ENCODE results near the gene GSC.
"Not testable (repeated sequence)": the region's sequence is repeated elsewhere in the genome, so short reads cannot be mapped to it uniquely, and the experiment has no call there.

Gene GSC

DNA sequence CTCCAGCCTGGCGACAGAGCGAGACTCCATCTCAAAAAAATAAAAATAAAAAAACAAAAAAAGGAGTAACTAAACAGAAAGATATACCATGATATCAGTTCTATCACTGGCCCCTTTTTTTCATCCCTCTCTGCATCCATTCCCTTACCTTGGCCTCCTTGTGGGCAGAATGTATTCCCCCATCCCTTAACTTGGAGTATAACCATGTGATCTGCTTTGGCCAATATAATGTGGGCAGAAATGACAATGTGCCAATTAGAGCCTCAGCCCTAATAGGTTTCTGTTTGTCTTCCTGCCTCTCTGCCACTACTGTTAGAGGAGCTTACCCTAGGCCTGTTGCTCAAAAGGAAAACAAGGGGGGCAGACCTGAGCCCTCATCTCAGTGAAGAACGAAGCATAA, 23.8 kb downstream of the GSC start:
- Histone ChIP-seq H3K36me3 (no peaks in the 10 kb centered on the region), H3K9me3 (no peaks in the 10 kb centered on the region), H3K4me3 (ENCODE audit: low read depth, low read length) (no peak overlapping the region), H3K4me1 (no peaks in the 10 kb centered on the region), H3K27me3 (no peaks in the 10 kb centered on the region)
- TF ChIP-seq CTCF (IDR thresholded peaks at IDR 0.05; ENCODE audit: low read depth, low read length) = no peak
- no peak for DNase-seq

GRCh38 chr14:94738751-94739150, 31.2 kb downstream of the GSC start:
- H3K4me1 ChIP-seq = no peaks in the 10 kb centered on the region
- no peak for TF ChIP-seq CTCF (IDR thresholded peaks at IDR 0.05; ENCODE audit: low read depth, low read length)
- no peak for DNase-seq
- H3K4me3 ChIP-seq (ENCODE audit: low read depth, low read length) = no peak overlapping the region
- H3K27me3 ChIP-seq = no peaks in the 10 kb centered on the region
- no peaks in the 10 kb centered on the region for H3K36me3 ChIP-seq
- H3K9me3 ChIP-seq = no peaks in the 10 kb centered on the region

DNA sequence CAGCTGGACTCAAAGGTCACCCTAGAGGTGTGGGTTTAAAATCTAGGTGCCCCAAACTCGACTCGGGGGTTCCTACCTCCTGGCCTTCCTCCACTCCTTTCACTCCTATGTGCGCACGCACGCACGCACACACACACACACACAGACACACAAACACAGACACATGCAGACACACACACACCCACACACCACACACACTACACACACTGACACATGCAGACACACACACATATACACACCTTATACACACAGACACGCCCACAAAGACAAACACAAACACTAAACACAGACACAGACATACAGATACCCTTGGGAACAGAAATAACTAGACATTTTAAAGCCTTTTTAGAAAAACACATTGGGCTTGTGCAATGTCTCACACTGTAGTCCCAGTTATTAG, 31.8 kb downstream of the GSC start:
- Histone ChIP-seq H3K9me3 (no peaks in the 10 kb centered on the region), H3K4me3 (ENCODE audit: low read depth, low read length) (no peak overlapping the region), H3K27me3 (no peaks in the 10 kb centered on the region), H3K4me1 (no peaks in the 10 kb centered on the region), H3K36me3 (no peaks in the 10 kb centered on the region)
- DNase-seq = no peak
- TF ChIP-seq CTCF (IDR thresholded peaks at IDR 0.05; ENCODE audit: low read depth, low read length) = no peak

DNA sequence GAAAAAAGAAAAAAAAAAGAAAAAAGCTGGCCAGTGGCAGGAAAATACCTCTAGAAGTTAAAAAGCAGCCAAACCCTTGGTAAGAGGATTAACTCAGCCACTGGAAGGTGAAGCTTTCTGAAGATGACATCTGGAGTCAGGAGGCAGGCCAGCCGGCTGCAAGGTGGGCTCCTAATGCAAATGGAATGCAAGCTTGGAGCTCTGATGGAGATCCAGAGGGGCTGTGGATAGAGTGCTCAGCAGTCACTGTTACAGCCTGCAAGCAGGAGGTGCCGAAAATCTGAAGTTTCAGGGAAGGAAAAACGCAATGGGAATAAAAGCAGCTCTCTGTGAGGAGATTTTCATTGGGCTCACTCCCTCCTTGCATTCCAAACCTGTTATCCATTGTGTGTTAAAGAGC, 41.0 kb downstream of the GSC start:
- no peaks in the 10 kb centered on the region; the same call in 1 of the 2 replicates for H3K27me3 ChIP-seq
- no peak overlapping the region for H3K4me3 ChIP-seq (ENCODE audit: low read depth, low read length)
- TF ChIP-seq CTCF (IDR thresholded peaks at IDR 0.05; ENCODE audit: low read depth, low read length) = no peak
- no peaks in the 10 kb centered on the region for H3K36me3 ChIP-seq
- H3K9me3 ChIP-seq = no peaks in the 10 kb centered on the region
- H3K4me1 ChIP-seq = no peaks in the 10 kb centered on the region
- no peak for DNase-seq

- not testable (repeated sequence) for H3K4me3 ChIP-seq (ENCODE audit: low read depth, low read length); H3K27me3 ChIP-seq; H3K9me3 ChIP-seq; H3K4me1 ChIP-seq; DNase-seq; H3K36me3 ChIP-seq
These were observed 41.5 kb downstream of the GSC start for GRCh38 chr14:94728440-94728839.

GRCh38 chr14:94726649-94727048, 43.3 kb downstream of the GSC start:
- H3K36me3 ChIP-seq; H3K4me3 ChIP-seq (ENCODE audit: low read depth, low read length); H3K4me1 ChIP-seq; DNase-seq; H3K9me3 ChIP-seq; H3K27me3 ChIP-seq: not testable (repeated sequence)

DNA sequence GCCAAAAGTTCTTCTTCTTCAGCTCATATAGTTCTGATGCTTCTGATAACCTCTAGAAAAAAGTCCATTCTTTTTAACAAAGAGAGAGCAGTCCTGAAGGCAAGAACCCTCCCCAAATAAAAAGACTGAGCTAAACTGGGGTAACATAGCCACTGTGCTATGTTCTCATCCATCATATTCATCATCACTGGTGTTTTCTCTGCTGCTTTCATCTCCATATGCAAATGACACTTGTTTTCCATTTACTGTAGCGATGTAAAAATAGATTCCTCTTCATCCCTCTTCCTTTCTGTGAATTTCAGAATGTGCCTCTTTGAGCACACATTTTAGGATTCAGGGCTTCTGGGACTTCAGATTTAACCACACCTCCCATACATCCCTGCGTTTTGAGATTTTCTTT, 44.9 kb downstream of the GSC start:
- H3K36me3 ChIP-seq = no peaks in the 10 kb centered on the region
- no peak for DNase-seq
- no peak for TF ChIP-seq CTCF (IDR thresholded peaks at IDR 0.05; ENCODE audit: low read depth, low read length)
- no peaks in the 10 kb centered on the region for H3K9me3 ChIP-seq
- H3K4me3 ChIP-seq (ENCODE audit: low read depth, low read length) = no peak overlapping the region
- no peaks in the 10 kb centered on the region for H3K4me1 ChIP-seq
- no peaks in the 10 kb centered on the region for H3K27me3 ChIP-seq

All from BE2C (cell line).